ENCODE data around the gene FOXQ1. TPM values are rescaled to one million over a fixed set of nuclear protein-coding genes. Genes with fewer than 3 reads are reported as not detected.
"Not testable (repeated sequence)": the region's sequence is repeated elsewhere in the genome, so short reads cannot be mapped to it uniquely, and the experiment has no call there.

The FOXQ1 gene
- total RNA-seq, 2 donors from 2014 or later = not detected

DNA sequence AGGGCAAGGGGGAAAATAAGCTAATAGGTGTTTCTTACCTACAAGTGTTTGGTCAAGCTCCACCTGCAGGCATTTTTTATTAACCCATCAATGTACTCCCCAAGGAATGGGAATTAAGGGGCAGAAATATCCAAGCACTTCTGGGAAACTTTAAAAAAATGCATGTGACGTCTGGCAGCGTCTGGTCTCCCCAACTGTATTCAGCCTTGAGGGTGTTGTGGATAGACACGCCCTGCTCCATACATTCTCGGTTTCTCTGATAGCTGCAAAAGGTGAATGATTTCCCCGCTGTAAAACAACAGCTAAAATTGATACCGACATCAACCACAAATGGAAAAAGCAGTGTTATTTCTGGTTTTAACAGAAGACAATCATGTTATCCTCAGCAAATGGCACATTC, 2.5 kb upstream of the FOXQ1 start:
- Mint-ChIP-seq H3K27ac (no peak overlapping the region), H3K27me3 (peaks cover 50 to 65% of the 10 kb centered on the region in 2 donors), H3K4me1 (ENCODE audit: low read depth in 2 of 2) (peaks cover 12 to 15% of the 10 kb centered on the region in 2 donors), H3K36me3 (peaks cover 6% of the 10 kb centered on the region), H3K4me3 (no peak overlapping the region), H3K9me3 (no peaks in the 10 kb centered on the region)
- DNase-seq (ENCODE audit: low spot score) = no peak
- no peak for ATAC-seq

DNA sequence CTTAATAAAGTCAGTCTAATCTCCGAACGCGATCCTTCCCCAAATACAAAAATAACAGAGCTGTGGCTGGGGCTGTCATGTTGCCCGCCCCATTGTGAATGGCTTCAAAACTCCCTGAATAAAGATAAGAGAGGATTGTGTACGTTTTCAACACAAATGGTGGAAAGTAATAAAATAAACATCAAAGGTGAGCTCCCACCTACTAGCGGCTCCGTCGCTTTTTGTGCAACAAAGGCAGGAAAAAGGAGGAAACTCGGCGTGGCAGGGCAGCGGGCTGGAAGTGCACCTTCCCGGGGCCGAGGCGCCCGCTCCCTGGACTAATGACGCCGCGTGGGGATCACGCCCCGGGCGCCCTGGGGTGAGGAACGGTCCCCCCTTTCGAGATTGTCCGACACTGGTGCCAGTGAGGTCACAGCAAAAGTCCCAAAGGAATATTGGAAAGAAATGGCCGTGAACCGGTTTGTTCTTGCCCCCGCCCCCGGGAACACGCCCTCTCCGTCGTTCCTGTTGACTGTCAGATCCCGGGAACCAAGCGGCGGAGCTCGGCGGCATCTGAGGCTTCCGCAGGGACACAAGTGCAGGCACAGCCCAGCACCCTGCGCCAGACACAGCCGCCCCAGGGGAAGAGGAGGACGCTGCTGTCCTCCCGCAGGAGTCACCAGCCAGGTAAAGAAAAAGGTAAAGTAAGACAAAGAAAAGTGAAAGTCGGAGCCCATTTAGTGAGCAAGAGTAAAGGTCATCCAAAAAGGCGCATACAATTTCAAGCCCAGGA, 1.1 kb upstream of the FOXQ1 start:
- Mint-ChIP-seq H3K4me1 (ENCODE audit: low read depth in 2 of 2) (peaks cover 12 to 19% of the 10 kb centered on the region in 2 donors), H3K27ac (no peak overlapping the region), H3K9me3 (no peaks in the 10 kb centered on the region), H3K4me3 (no peak overlapping the region), H3K27me3 (peaks cover 56 to 66% of the 10 kb centered on the region in 2 donors), H3K36me3 (peaks cover 6% of the 10 kb centered on the region)
- DNase-seq (ENCODE audit: low spot score) = no peak
- ATAC-seq = no peak

DNA sequence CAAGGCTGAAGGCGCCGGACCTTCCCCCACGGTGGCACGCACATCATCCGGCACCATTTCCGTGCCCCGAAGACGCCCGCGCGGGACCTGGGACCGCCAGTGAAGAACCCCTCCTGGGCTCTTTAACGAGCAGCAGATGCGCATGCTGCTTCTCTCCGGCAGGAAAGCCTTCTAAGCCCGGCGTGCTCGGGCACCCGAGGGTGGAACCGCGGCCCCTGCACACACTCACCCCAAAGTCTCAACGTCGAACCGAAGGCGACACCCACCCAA, 240 bp downstream of the FOXQ1 start:
- DNase-seq (ENCODE audit: low spot score) (no peak), ATAC-seq (no peak)
- H3K4me3 Mint-ChIP-seq = no peak overlapping the region
- H3K27me3 Mint-ChIP-seq = peaks cover 55 to 73% of the 10 kb centered on the region in 2 donors
- no peaks in the 10 kb centered on the region for H3K9me3 Mint-ChIP-seq
- H3K4me1 Mint-ChIP-seq (ENCODE audit: low read depth in 2 of 2) = peaks cover 12 to 19% of the 10 kb centered on the region in 2 donors
- H3K36me3 Mint-ChIP-seq = peaks cover 6% of the 10 kb centered on the region
- H3K27ac Mint-ChIP-seq = no peak overlapping the region

DNA sequence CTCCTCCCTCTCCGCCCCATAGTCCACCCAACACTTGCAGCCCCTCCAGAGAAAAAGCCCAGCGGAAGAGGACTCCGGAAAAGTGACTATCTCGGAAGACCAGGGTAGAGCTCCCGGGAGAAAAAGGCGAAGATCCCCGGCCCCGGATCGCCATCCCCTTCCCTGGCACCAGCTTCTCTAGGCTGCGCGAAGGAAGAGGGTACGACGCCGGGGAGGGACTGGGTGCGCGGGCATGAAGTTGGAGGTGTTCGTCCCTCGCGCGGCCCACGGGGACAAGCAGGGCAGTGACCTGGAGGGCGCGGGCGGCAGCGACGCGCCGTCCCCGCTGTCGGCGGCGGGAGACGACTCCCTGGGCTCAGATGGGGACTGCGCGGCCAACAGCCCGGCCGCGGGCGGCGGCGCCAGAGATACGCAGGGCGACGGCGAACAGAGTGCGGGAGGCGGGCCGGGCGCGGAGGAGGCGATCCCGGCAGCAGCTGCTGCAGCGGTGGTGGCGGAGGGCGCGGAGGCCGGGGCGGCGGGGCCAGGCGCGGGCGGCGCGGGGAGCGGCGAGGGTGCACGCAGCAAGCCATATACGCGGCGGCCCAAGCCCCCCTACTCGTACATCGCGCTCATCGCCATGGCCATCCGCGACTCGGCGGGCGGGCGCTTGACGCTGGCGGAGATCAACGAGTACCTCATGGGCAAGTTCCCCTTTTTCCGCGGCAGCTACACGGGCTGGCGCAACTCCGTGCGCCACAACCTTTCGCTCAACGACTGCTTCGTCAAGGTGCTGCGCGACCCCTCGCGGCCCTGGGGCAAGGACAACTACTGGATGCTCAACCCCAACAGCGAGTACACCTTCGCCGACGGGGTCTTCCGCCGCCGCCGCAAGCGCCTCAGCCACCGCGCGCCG, 822 bp downstream of the FOXQ1 start:
- H3K27ac Mint-ChIP-seq = no peak overlapping the region
- ATAC-seq (no peak), DNase-seq (ENCODE audit: low spot score) (no peak)
- no peaks in the 10 kb centered on the region for H3K9me3 Mint-ChIP-seq
- peaks cover 6% of the 10 kb centered on the region for H3K36me3 Mint-ChIP-seq
- H3K27me3 Mint-ChIP-seq = peaks cover 56 to 68% of the 10 kb centered on the region in 2 donors
- H3K4me3 Mint-ChIP-seq = no peak overlapping the region
- peaks cover 12 to 19% of the 10 kb centered on the region in 2 donors for H3K4me1 Mint-ChIP-seq (ENCODE audit: low read depth in 2 of 2)

DNA sequence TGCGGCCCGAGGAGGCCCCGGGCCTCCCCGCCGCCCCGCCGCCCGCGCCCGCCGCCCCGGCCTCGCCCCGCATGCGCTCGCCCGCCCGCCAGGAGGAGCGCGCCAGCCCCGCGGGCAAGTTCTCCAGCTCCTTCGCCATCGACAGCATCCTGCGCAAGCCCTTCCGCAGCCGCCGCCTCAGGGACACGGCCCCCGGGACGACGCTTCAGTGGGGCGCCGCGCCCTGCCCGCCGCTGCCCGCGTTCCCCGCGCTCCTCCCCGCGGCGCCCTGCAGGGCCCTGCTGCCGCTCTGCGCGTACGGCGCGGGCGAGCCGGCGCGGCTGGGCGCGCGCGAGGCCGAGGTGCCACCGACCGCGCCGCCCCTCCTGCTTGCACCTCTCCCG, 1.5 kb downstream of the FOXQ1 start:
- ATAC-seq = peak in 1 of 2 donors; percentile 8
- no peak overlapping the region for H3K27ac Mint-ChIP-seq

DNA sequence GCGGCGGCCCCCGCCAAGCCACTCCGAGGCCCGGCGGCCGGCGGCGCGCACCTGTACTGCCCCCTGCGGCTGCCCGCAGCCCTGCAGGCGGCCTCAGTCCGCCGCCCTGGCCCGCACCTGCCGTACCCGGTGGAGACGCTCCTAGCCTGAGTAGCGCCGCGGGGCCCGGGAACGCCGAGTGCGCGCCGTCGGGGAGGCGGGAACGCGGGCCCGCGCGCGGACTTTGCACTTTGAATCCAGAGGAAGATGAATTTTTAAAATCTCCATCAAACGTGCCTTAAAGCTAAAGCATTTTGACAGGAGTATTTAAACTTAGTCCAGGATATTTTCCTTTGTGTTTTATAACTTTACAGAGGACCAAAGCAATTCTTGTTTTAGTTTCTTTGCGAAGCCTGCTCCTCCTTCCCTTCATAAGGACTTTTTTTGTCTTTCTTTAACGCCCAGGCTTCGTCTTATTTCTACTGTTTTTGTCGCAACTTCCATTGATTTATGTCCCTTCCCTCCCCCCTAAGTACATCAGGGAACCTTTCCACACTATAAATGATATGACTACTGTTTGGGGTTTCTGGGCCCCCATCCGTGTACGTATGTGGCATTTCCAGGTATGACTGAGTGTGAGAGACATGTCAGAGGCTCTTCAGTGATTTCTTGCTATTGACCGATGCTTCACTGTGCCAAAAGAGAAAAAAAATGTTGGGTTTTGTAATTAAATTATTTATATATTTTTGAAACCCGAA, 2.0 kb downstream of the FOXQ1 start:
- Mint-ChIP-seq H3K27ac (peak overlapping the region in 1 of 2 donors; percentile 48), H3K27me3 (peaks cover 50 to 56% of the 10 kb centered on the region in 2 donors), H3K36me3 (peaks cover 6% of the 10 kb centered on the region), H3K4me1 (ENCODE audit: low read depth in 2 of 2) (peaks cover 12 to 19% of the 10 kb centered on the region in 2 donors), H3K4me3 (peak overlapping the region; percentile 58), H3K9me3 (no peaks in the 10 kb centered on the region)
- ATAC-seq = peak; percentile 52 to 57
- DNase-seq (ENCODE audit: low spot score) = no peak

More for the DNA sequence above, 1.5 kb downstream of the FOXQ1 start:
- Mint-ChIP-seq H3K4me3 (no peak overlapping the region), H3K36me3 (peaks cover 6% of the 10 kb centered on the region), H3K9me3 (no peaks in the 10 kb centered on the region), H3K4me1 (ENCODE audit: low read depth in 2 of 2) (peaks cover 12 to 19% of the 10 kb centered on the region in 2 donors), H3K27me3 (peaks cover 55 to 61% of the 10 kb centered on the region in 2 donors)
- no peak for DNase-seq (ENCODE audit: low spot score)

DNA sequence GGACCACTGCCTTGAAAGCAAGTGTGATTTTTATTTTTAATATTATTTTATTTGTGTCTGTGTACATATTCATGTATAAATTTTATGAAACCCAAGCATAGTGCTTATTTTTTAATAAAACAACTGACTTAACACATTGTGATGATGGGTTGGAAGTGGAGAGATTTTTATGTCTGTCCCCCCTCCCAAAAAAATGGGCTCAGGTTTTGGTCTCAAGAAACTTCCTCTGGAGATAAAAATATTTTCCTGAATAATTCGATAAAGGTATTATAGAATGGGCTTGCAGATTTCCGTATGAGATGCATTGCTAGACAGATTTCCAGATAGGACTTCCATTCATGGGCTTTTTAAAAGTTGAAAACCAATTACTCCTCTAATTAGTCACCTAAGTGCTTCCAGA, 2.7 kb downstream of the FOXQ1 start:
- DNase-seq (ENCODE audit: low spot score) = no peak
- peaks cover 44 to 49% of the 10 kb centered on the region in 2 donors for H3K27me3 Mint-ChIP-seq
- H3K4me1 Mint-ChIP-seq (ENCODE audit: low read depth in 2 of 2) = peaks cover 12 to 19% of the 10 kb centered on the region in 2 donors
- H3K27ac Mint-ChIP-seq = no peak overlapping the region
- peaks cover 6% of the 10 kb centered on the region for H3K36me3 Mint-ChIP-seq
- ATAC-seq = no peak
- no peak overlapping the region for H3K4me3 Mint-ChIP-seq
- H3K9me3 Mint-ChIP-seq = no peaks in the 10 kb centered on the region

DNA sequence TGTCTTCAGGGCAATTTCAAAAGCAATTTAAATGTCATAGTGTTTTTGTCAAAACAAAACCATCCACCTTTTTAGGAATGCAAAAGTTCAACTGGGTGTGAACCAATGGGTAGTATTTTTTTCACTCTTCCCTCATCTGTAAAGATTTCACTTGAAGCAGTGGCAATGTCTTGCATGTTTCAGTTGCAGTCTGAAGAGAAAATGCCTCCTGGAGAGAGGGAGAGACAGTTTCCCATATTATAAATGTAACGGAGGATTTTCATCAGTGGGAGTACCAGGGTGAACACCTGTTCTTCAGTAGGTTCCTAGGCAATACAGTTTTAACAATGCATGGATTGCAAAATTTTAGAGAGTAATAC, 3.3 kb downstream of the FOXQ1 start:
- ATAC-seq = no peak
- DNase-seq (ENCODE audit: low spot score) = no peak
- Mint-ChIP-seq H3K36me3 (peaks cover 6% of the 10 kb centered on the region), H3K4me1 (ENCODE audit: low read depth in 2 of 2) (peaks cover 12 to 19% of the 10 kb centered on the region in 2 donors), H3K27me3 (peaks cover 41 to 43% of the 10 kb centered on the region in 2 donors), H3K27ac (no peak overlapping the region), H3K9me3 (no peaks in the 10 kb centered on the region), H3K4me3 (peak overlapping the region; percentile 2)

DNA sequence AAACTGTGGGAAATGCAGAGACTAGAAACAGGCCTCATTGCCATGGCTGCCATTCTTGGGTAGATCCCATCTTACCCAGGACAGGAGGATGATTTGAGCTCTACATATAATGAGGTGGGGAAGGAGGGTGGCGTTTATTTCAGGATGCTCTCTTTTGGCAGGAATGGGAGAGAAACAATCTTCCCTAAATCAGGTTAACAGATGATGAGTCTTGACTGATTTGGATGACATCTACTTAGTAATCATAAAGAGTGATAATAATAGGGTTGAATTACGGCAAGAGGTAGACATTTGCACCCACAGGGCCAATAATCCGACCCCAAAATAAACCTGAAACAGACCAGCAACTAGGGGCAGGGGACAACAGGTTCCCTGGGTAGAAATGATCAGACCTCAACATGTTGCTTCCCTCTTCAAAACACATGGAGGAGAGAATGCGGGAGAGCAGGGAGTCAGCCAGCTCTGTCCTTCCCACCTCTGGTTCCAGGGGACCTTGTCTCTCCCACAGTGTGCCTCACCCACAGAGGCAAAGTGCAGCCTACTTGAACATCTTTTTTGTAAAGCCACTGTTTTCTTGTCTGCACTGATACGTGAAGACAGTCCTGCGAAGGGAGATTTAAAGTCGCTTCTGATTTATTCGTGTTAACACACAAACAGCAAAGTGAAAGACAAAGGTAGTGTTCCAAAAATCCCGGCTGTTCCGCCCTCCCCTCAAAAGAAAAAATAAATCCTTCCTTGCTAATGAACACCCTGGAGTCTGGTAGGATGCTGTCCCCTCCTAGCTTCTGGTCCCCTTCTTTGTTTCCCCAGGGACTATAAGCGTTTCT, 3.9 kb downstream of the FOXQ1 start:
- ATAC-seq (no peak), DNase-seq (ENCODE audit: low spot score) (no peak)
- Mint-ChIP-seq H3K4me3 (peak overlapping the region; percentile 6), H3K36me3 (peaks cover 6% of the 10 kb centered on the region), H3K27me3 (peaks cover 35 to 37% of the 10 kb centered on the region in 2 donors), H3K27ac (no peak overlapping the region), H3K9me3 (no peaks in the 10 kb centered on the region), H3K4me1 (ENCODE audit: low read depth in 2 of 2) (peaks cover 12 to 17% of the 10 kb centered on the region in 2 donors)

DNA sequence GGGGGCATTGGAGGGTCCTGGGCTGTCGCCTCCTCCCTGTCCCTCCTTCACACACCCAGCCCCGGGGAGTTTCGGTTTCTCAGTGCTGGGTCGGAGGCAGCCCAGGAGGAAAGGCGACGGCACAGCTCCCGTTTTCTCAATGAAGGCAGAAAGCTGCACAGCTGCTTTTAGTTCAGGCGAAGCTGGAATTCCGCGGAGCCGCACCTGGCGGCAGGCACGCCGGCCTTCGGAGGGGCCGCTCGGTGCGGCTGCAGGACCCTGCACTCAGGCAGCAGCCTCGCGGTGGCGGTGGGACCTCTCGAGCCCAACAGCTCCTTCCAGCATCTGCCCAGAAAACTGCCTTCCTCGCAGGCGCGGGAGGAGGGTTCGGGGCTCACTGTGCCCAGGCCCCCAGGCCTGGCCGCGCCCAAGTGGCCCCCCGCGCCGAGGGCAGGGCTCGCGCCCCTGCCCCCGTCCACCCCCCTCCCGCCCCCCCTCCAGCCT, 4.6 kb downstream of the FOXQ1 start:
- peaks cover 29 to 31% of the 10 kb centered on the region in 2 donors for H3K27me3 Mint-ChIP-seq
- ATAC-seq (peak in 1 of 2 donors; percentile 36), DNase-seq (ENCODE audit: low spot score) (no peak)
- H3K4me1 Mint-ChIP-seq (ENCODE audit: low read depth in 2 of 2) = peaks cover 6 to 13% of the 10 kb centered on the region in 2 donors
- peak overlapping the region; percentile 6 for H3K4me3 Mint-ChIP-seq
- no peaks in the 10 kb centered on the region for H3K9me3 Mint-ChIP-seq
- no peak overlapping the region for H3K27ac Mint-ChIP-seq
- peaks cover 6% of the 10 kb centered on the region for H3K36me3 Mint-ChIP-seq

DNA sequence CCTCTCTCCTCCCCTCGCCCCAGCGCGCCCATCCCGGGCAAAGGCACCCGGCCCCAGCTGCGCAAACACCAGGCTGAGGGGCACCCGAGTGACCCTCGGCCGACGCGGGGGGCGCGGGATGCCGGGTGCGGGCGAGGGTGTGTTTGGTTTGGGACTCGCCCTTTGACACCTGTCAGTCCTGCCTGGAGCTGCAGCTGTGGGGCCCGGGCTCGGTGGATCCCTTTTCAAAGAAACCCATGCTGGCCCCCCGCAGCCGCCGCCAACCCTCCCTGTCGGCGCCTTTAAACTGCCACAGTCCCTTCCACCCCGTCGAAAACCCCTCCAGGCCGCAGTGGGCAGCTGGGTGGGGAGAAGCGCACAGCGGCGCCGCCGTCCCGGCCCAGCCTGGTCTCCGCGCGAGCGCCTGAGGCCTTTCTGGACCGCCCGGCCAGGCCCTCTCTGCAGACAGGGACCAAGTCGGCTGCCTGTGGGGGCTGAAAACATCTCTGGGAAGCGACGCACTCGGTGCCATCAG, 5.5 kb downstream of the FOXQ1 start:
- Mint-ChIP-seq H3K4me3 (no peak overlapping the region), H3K9me3 (no peaks in the 10 kb centered on the region), H3K36me3 (peaks cover 6% of the 10 kb centered on the region)

DNA sequence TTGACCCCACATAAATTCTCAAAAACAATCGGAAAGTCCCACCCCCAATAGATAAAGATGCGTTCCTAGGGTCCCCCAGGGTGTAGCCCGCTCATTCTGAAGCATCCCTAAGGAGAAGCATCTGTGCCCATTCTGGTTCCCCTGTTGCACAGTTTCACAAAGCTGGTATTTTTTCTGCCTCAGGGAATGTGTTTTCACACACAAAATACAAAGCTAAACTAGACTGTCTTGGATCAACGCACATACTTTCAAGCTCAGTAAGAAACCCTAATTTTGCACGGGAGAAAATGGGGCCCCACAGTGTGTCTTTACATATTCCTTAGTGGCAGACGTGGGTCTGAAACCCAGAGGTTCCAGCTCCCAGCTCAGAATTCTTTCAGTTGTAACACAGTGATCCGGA, 6.1 kb downstream of the FOXQ1 start:
- H3K36me3 Mint-ChIP-seq = peaks cover 6% of the 10 kb centered on the region
- no peak for DNase-seq (ENCODE audit: low spot score)
- ATAC-seq = no peak
- H3K27me3 Mint-ChIP-seq = peaks cover 24 to 35% of the 10 kb centered on the region in 2 donors
- H3K4me1 Mint-ChIP-seq (ENCODE audit: low read depth in 2 of 2) = peaks cover 6 to 8% of the 10 kb centered on the region in 2 donors
- H3K4me3 Mint-ChIP-seq = no peak overlapping the region
- H3K9me3 Mint-ChIP-seq = no peaks in the 10 kb centered on the region
- no peak overlapping the region for H3K27ac Mint-ChIP-seq

More for the DNA sequence above, 5.5 kb downstream of the FOXQ1 start:
- no peak overlapping the region for H3K27ac Mint-ChIP-seq
- H3K4me1 Mint-ChIP-seq (ENCODE audit: low read depth in 2 of 2) = peaks cover 6 to 9% of the 10 kb centered on the region in 2 donors
- DNase-seq (ENCODE audit: low spot score) (no peak), ATAC-seq (no peak)
- peaks cover 26 to 33% of the 10 kb centered on the region in 2 donors for H3K27me3 Mint-ChIP-seq

DNA sequence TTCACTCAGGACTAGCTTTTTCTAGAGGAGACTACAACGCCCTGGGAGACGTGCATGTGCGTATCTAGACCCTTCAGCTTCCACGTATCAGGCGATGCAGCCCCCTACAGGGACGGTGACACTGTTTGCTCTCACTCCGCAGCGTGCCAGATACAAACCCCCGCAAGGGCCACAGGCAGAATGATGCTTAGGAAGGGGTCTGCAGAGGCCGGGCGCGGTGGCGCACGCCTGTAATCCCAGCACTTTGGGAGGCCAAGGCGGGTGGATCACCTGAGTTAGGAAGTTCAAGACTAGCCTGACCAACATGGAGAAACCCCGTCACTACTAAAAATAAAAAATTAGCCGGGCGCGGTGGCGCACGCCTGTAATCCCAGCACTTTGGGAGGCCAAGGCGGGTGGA, 6.7 kb downstream of the FOXQ1 start:
- H3K36me3 Mint-ChIP-seq; H3K27ac Mint-ChIP-seq; H3K4me1 Mint-ChIP-seq (ENCODE audit: low read depth in 2 of 2); H3K4me3 Mint-ChIP-seq; H3K9me3 Mint-ChIP-seq; ATAC-seq; DNase-seq (ENCODE audit: low spot score): not testable (repeated sequence)
- peaks cover 24 to 35% of the 10 kb centered on the region in 2 donors for H3K27me3 Mint-ChIP-seq
